ENCODE measurements around the gene PRRT4.

PRRT4 gene

DNA sequence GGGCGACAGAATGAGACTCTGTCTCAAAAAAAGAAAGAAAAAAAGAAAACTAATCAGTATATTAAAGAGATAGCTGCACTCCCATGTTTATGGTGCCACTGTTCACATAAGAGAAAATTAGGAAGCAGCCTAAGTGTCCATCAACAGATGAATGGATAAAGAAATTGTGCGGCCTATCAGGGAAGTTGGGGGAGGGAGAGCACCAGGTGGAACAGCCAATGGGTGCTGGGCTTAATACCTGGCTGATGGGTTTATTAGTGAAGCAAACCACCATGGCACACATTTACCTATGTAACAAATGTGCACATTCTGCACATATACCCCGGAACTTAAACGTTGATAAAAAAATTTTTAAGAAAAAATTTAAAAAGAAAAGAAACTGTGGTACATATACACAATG is 9.0 kb upstream of the PRRT4 start:
- Histone ChIP-seq H3K9me3 (ENCODE audit: control insufficient read depth, insufficient read depth, low read length) (no peaks in the 10 kb centered on the region), H3K9ac (ENCODE audit: low read depth, low read length) (no peak overlapping the region), H3K4me1 (ENCODE audit: insufficient read depth, low read length) (no peaks in the 10 kb centered on the region), H3K36me3 (ENCODE audit: insufficient read depth, low read length) (no peaks in the 10 kb centered on the region)

DNA sequence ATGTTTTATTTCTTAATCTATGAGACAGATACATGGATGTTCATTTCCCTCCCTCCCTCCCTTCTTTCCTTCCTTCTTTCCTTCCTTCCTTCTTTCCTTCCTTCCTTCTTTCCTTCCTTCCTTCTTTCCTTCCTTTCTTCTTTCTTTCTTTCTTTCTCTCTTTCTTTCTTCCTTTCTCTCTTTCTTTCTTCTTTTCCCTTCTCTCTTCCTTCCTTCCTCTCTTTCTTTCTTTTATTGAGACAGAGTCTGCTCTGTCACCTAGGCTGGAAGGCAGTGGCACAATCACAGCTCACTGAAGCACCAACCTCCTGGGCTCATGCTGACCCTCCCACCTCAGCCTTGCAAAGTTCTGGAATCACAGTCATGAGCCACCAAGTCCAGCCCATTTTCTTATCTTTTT is 5.5 kb upstream of the PRRT4 start:
- Histone ChIP-seq H3K4me1 (ENCODE audit: insufficient read depth, low read length) (no peaks in the 10 kb centered on the region), H3K9me3 (ENCODE audit: control insufficient read depth, insufficient read depth, low read length) (no peaks in the 10 kb centered on the region), H3K36me3 (ENCODE audit: insufficient read depth, low read length) (no peaks in the 10 kb centered on the region), H3K9ac (ENCODE audit: low read depth, low read length) (no peak overlapping the region)

DNA sequence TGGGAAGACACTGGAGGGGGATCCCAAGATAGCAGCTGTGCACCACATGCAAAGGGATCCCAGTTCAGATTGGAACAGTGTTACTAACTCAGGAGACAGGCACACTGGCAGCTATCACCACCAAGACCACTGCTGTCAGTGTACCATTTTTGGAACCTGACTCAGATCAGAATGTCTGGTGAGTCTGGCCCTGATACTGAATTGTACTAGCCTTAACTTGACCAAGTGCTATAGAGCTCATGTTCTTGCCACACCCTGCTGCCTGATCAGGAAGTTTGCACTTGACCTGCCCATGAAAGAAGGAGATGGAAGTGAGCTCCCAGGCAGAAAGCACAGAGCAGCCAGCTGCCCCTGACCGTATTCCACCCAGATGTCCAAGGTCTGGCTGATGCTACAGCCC is 4.8 kb upstream of the PRRT4 start:
- Histone ChIP-seq H3K4me1 (ENCODE audit: insufficient read depth, low read length) (no peaks in the 10 kb centered on the region), H3K9me3 (ENCODE audit: control insufficient read depth, insufficient read depth, low read length) (no peaks in the 10 kb centered on the region), H3K36me3 (ENCODE audit: insufficient read depth, low read length) (no peaks in the 10 kb centered on the region), H3K9ac (ENCODE audit: low read depth, low read length) (no peak overlapping the region)

DNA sequence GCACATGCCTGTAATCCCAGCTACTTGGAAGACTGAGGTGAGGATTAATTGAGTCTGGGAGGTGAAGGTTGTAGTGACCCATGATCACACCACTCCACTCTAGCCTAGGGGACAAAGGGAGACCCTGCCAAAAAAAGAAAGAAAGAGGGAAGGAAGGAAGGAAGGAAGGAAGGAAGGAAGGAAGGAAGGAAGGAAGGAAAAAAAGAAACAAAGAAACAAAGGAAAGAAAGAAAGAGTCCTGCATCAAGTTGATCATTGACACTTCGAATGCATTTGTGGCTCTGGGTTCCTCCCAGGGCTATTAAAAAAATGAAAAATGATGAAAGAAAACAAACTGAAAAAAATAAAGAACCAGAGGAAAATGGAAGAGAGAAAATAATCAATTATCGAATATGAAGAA is 3.9 kb upstream of the PRRT4 start:
- Histone ChIP-seq H3K4me1 (ENCODE audit: insufficient read depth, low read length) (no peaks in the 10 kb centered on the region), H3K9me3 (ENCODE audit: control insufficient read depth, insufficient read depth, low read length) (no peaks in the 10 kb centered on the region), H3K9ac (ENCODE audit: low read depth, low read length) (no peak overlapping the region), H3K36me3 (ENCODE audit: insufficient read depth, low read length) (no peaks in the 10 kb centered on the region)

DNA sequence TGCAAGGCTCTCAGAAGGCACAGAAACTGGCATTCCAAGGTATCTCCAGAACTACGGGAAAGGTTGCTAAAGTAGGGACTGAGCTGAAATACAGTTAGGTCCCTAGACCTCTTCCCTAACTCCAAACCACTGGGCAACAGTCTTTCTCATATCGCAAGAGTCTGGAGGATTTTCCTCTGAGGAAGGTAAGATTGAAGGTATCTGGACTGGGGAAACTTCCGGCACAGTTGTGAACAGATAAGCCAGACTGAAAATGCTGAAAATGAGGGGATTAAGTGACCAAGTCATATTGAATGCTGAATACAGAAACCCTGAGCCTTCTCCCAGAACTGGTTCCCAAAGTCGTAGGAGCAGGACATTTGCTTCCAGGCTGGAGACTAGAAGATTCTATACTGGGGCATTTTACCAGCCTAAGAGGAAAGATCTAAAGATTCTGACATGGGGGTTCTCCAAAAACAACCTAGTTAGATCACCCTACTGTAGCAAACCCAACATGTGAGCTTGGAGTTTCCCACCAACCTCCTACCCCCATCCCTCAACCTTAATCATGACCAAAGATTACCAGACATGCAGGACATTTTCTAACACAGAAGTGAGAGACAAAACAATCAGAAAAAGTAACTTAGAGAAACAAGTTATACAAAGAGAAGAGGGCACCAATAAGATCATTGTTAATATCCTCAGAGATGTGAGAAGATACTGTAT is 2.8 kb upstream of the PRRT4 start:
- no peaks in the 10 kb centered on the region for H3K36me3 ChIP-seq (ENCODE audit: insufficient read depth, low read length)
- H3K4me1 ChIP-seq (ENCODE audit: insufficient read depth, low read length) = no peaks in the 10 kb centered on the region
- H3K9me3 ChIP-seq (ENCODE audit: control insufficient read depth, insufficient read depth, low read length) = no peaks in the 10 kb centered on the region
- no peak overlapping the region for H3K9ac ChIP-seq (ENCODE audit: low read depth, low read length)

DNA sequence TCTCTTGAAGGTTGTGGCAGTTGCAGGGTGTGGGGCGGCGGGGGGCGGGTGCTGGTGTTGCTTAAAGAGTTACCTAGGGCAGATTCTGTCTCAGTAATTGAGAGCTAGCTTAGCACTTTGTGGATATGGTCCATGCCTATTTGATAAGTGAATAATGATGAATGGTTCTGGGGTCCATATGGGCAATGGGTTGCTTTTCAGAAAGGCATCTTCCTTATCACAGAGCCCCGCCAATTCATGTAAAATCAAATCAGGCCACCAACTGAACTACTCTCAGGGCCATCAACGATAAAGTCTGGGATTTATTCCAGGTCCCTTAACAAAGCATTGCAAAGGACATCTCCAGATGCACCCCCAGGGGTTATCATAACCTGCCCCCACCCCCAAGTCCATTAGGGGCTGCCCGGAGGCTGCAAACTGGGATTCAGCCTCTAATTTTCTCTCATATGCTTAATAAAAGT is 1.8 kb upstream of the PRRT4 start:
- Histone ChIP-seq H3K9ac (ENCODE audit: low read depth, low read length) (no peak overlapping the region), H3K9me3 (ENCODE audit: control insufficient read depth, insufficient read depth, low read length) (no peaks in the 10 kb centered on the region), H3K4me1 (ENCODE audit: insufficient read depth, low read length) (no peaks in the 10 kb centered on the region), H3K36me3 (ENCODE audit: insufficient read depth, low read length) (no peaks in the 10 kb centered on the region)

DNA sequence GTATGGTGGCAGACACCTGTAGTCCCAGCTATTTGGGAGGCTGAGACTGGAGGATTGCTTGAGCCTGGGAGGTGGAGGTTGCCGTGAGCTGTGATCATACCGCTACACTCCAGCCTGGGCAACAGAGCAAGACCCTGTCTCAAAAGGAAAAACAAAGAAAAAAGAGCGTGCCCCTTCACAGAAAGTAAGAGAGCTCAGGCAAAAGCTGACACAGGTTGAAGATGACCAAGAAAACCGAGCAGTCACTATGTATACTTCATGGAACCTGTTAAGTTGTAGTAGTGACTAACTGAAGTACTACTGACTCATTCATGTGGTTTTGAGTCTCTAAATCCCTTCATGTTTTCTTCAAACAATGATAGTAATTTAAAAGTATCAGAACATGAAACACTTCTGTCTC is 1.2 kb upstream of the PRRT4 start:
- H3K9ac ChIP-seq (ENCODE audit: low read depth, low read length) = no peak overlapping the region
- H3K4me1 ChIP-seq (ENCODE audit: insufficient read depth, low read length) = no peaks in the 10 kb centered on the region
- no peaks in the 10 kb centered on the region for H3K36me3 ChIP-seq (ENCODE audit: insufficient read depth, low read length)
- no peaks in the 10 kb centered on the region for H3K9me3 ChIP-seq (ENCODE audit: control insufficient read depth, insufficient read depth, low read length)

DNA sequence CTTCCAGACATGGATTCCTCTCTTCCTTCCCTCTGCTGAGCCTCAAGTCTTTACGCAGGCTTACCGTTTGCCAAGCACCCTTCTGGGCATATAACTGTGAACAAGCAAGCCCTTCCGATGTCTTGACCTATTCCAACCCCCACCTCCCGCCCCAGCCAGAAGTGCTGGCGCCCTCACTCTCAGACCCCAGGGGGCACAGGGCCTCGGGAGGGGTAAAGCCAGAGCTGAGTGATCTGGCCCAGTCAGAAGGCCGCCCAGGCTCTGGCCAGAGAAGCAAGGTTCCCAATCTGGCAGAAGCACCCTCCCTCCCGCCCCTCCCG is 1.2 kb downstream of the PRRT4 start:
- peak overlapping the region; percentile 78; the same call in 1 of the 2 replicates for H3K9ac ChIP-seq (ENCODE audit: low read depth, low read length)
- H3K4me1 ChIP-seq (ENCODE audit: insufficient read depth, low read length) = no peaks in the 10 kb centered on the region; the same call in 1 of the 2 replicates
- H3K9me3 ChIP-seq (ENCODE audit: control insufficient read depth, insufficient read depth, low read length) = no peaks in the 10 kb centered on the region
- no peaks in the 10 kb centered on the region for H3K36me3 ChIP-seq (ENCODE audit: insufficient read depth, low read length)

DNA sequence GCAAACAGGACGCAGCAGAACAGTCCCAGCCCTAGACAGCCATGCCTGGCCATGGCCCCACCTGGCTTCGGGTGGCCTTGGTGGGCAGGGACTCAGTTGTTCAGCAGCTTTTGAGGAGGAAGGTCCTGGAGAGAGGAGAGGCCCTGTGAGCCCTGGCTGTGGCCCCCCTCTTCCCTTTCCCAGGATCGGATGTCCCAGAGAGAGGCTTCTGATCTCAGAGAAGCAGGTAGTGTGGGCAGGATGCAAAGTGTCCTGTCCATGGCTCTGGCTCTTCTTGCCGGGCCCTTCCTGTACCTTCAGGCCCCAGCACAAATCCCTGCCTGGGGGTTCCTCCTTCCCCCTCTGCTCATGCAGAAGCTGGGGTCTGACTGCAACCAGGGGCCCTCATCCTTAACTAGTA is 1.6 kb downstream of the PRRT4 start:
- Histone ChIP-seq H3K36me3 (ENCODE audit: insufficient read depth, low read length) (no peaks in the 10 kb centered on the region), H3K9me3 (ENCODE audit: control insufficient read depth, insufficient read depth, low read length) (no peaks in the 10 kb centered on the region), H3K9ac (ENCODE audit: low read depth, low read length) (peak overlapping the region; percentile 78; the same call in 1 of the 2 replicates), H3K4me1 (ENCODE audit: insufficient read depth, low read length) (no peaks in the 10 kb centered on the region; the same call in 1 of the 2 replicates)

DNA sequence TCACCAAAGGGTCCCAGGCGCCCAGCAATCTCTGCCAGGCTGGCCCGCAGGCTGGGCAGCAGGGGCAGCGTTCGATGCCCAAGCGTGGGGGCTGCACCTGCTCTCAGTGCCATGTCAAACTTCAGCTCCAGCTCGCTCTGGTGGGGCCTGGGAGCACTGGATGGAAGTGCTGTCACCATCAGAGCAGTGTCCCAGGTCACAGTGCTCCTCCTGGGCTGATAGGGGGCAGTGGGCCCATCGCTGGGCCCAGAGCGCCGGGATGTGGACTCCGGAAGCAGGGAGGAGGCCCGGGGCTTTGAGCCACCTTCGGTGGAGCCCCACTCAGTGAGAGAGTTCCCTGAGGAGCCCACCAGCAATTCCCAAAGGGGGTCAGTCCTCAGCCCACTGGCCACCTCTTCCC is 2.2 kb downstream of the PRRT4 start:
- H3K9ac ChIP-seq (ENCODE audit: low read depth, low read length) = no peak overlapping the region

DNA sequence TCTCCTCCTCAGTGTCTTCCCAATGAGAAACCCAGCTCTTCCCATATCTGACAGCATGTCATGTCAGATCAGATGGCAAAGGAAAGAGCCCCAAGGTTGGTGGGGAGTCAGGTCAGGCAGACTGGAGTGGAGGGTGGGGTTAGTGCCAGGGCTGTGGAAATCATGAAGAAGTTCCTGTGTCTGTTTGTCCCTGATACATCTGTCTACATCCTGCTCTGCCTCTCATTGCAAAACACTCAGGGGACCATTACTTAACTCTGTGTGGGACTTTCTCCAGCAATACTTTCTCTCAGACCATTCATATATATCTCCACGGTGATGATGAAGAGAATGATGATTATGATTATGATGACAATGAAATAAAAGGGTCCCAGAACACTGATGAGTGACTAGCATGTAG is 3.3 kb downstream of the PRRT4 start:
- H3K36me3 ChIP-seq (ENCODE audit: insufficient read depth, low read length) = no peaks in the 10 kb centered on the region
- no peak overlapping the region for H3K9ac ChIP-seq (ENCODE audit: low read depth, low read length)
- no peaks in the 10 kb centered on the region; the same call in 1 of the 2 replicates for H3K4me1 ChIP-seq (ENCODE audit: insufficient read depth, low read length)
- H3K9me3 ChIP-seq (ENCODE audit: control insufficient read depth, insufficient read depth, low read length) = no peaks in the 10 kb centered on the region

More for the DNA sequence above, 2.2 kb downstream of the PRRT4 start:
- H3K4me1 ChIP-seq (ENCODE audit: insufficient read depth, low read length) = no peaks in the 10 kb centered on the region; the same call in 1 of the 2 replicates
- no peaks in the 10 kb centered on the region for H3K9me3 ChIP-seq (ENCODE audit: control insufficient read depth, insufficient read depth, low read length)
- H3K36me3 ChIP-seq (ENCODE audit: insufficient read depth, low read length) = no peaks in the 10 kb centered on the region

DNA sequence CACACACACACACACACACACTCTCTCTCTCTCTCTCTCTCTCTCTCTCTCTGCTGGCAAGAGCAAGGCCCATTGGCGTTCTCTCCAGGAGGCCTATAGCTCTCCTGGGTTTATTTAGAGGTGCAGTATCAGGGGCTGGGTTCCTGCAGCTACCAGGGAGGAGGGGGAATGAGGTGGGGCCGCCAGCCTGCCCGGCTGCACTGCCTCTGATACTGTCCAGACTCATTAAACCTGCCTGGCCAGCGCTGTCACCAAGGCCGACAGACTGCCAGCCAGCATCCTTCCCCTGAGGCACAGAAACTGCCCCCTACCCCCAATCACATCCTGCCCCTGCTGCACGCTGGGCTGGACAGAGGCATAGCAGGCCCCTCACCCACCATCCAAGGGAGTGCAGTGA is 4.3 kb downstream of the PRRT4 start:
- no peaks in the 10 kb centered on the region; the same call in 1 of the 2 replicates for H3K4me1 ChIP-seq (ENCODE audit: insufficient read depth, low read length)
- H3K9ac ChIP-seq (ENCODE audit: low read depth, low read length) = no peak overlapping the region
- H3K36me3 ChIP-seq (ENCODE audit: insufficient read depth, low read length) = no peaks in the 10 kb centered on the region
- H3K9me3 ChIP-seq (ENCODE audit: control insufficient read depth, insufficient read depth, low read length) = no peaks in the 10 kb centered on the region

DNA sequence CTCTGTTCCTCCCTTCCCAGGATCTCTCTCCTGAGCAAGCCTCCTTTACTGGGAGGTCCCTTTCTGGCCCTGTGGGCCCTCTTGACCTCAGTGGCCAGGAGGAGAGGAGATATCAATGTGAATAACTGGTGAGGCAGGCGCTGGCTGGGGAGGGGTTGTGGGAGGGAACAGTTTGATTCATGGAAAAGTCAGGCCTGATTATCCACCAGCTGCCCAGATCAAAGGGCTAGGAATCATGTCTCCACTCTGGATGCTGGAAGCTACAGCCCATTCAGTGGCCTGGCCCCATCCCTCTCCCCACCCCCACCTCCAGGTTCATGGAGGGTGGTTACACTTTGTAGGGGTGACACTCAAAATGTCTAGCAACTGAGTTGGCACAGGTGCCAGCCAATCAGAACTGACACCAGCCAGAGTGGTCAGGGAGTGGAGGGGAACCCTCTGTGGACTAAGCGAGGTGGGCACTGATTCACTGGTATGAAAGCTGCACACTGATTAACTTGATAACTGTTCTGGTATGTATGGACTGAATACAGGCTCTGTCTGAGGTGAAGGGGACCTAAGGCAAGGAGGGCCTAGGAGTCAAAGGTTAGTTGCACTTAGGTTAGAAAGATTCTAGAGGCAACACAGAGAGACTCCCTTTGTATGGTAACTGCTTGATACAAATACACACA is 4.8 kb downstream of the PRRT4 start:
- Histone ChIP-seq H3K4me1 (ENCODE audit: insufficient read depth, low read length) (no peaks in the 10 kb centered on the region; the same call in 1 of the 2 replicates), H3K9me3 (ENCODE audit: control insufficient read depth, insufficient read depth, low read length) (no peaks in the 10 kb centered on the region), H3K36me3 (ENCODE audit: insufficient read depth, low read length) (no peaks in the 10 kb centered on the region), H3K9ac (ENCODE audit: low read depth, low read length) (no peak overlapping the region)

DNA sequence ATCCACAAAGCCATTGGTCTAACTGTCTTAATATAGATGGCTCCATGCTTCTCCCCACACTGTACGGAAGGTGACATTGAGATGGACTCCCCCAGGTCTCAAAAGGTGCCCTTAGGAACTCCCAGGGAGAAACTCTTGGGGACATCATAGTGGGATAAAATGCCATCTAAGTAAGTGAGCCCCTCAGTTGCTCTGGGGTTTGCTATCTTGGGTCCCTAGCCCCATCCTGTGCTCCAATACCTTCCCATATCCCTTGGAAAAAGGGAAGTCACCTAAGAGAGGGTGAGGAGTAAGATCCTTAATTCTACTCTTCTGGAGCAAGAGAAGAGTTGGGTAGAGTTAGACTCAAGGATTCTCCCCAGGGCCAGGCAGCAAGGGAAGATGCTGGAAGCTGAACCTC is 7.9 kb downstream of the PRRT4 start:
- no peaks in the 10 kb centered on the region; the same call in 1 of the 2 replicates for H3K4me1 ChIP-seq (ENCODE audit: insufficient read depth, low read length)
- H3K36me3 ChIP-seq (ENCODE audit: insufficient read depth, low read length) = no peaks in the 10 kb centered on the region
- no peaks in the 10 kb centered on the region for H3K9me3 ChIP-seq (ENCODE audit: control insufficient read depth, insufficient read depth, low read length)
- H3K9ac ChIP-seq (ENCODE audit: low read depth, low read length) = no peak overlapping the region

DNA sequence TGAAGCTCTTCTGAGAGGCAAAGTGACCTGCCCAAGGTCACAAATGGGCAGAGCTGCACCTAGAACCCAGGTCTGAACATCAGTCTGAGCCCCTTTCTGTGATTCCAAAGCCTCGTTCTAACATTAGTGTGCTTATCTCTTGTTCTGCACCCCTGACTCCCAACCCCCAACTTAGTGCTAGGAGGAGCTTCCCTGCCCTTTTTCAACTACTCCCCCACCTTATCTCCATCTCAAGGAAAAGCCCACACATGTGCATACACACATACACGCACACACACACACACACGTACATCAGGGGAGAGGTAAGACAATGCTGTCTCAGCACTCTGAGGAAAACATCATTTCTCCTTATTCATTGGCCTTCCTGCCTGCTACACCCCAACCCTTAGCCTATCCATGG is 8.3 kb downstream of the PRRT4 start:
- H3K9me3 ChIP-seq (ENCODE audit: control insufficient read depth, insufficient read depth, low read length) = no peaks in the 10 kb centered on the region
- H3K4me1 ChIP-seq (ENCODE audit: insufficient read depth, low read length) = no peaks in the 10 kb centered on the region; the same call in 1 of the 2 replicates
- H3K9ac ChIP-seq (ENCODE audit: low read depth, low read length) = no peak overlapping the region
- no peaks in the 10 kb centered on the region for H3K36me3 ChIP-seq (ENCODE audit: insufficient read depth, low read length)

Data from ES-I3 (cell line).